NCI-H2196 treated with DMSO at 0.1 percent for 48 hours (cell line): ENCODE results near the gene NOC2L.
A peak's percentile ranks its signal among the peaks of the same experiment; 100 is the strongest.

Experiments
- DNase-seq: peaks from one replicate; lab custom pipeline; 2025; ENCODE audit not compliant: unreplicated experiment; lab: John Stamatoyannopoulos, UW

The NOC2L gene

GRCh38 chr1:942864-943533 lies 16.1 kb downstream of the NOC2L start:
- DNase-seq: no peak

GRCh38 chr1:942411-942821 lies 16.6 kb downstream of the NOC2L start:
- no peak for DNase-seq

- DNase-seq: peak; percentile 81
These were observed 17.3 kb downstream of the NOC2L start for GRCh38 chr1:941588-942383.

- DNase-seq: no peak
These were observed 18.0 kb downstream of the NOC2L start for GRCh38 chr1:941015-941587.

- peak; percentile 39 for DNase-seq
These were observed 18.7 kb downstream of the NOC2L start for GRCh38 chr1:940107-941014.

- no peak for DNase-seq
These were observed 19.4 kb downstream of the NOC2L start for GRCh38 chr1:939511-940106.

- no peak for DNase-seq
These were observed 20.2 kb downstream of the NOC2L start for GRCh38 chr1:938711-939489.

- no peak for DNase-seq
These were observed 20.9 kb downstream of the NOC2L start for GRCh38 chr1:938088-938683.

GRCh38 chr1:937521-937920 lies 21.5 kb downstream of the NOC2L start:
- DNase-seq: no peak

GRCh38 chr1:936348-937264 lies 22.4 kb downstream of the NOC2L start:
- no peak for DNase-seq

- DNase-seq: no peak
These were observed 23.3 kb downstream of the NOC2L start for GRCh38 chr1:935751-936231.

GRCh38 chr1:934991-935750 lies 23.9 kb downstream of the NOC2L start:
- DNase-seq: no peak

GRCh38 chr1:933603-933940 lies 25.5 kb downstream of the NOC2L start:
- DNase-seq: no peak

GRCh38 chr1:932776-933602 lies 26.1 kb downstream of the NOC2L start:
- no peak for DNase-seq

GRCh38 chr1:932173-932510 lies 26.9 kb downstream of the NOC2L start:
- DNase-seq: no peak

- no peak for DNase-seq
These were observed 27.5 kb downstream of the NOC2L start for GRCh38 chr1:931380-932172.
